Hematopoietic multipotent progenitor cell treated with erythropoietin and hydrocortisone succinate and interleukin-3 and kit ligand, for 17 days (in vitro differentiated cells): ENCODE results near the gene PPP1R36.
"Not testable (repeated sequence)": the region's sequence is repeated elsewhere in the genome, so short reads cannot be mapped to it uniquely, and the experiment has no call there.

Source experiments
- DNase-seq: peaks from one replicate; pipeline ENCODE4 v3.0.0-alpha.2; 2015; ENCODE audit warnings: low spot score

The PPP1R36 gene

GRCh38 chr14:64569138-64569631 lies 19.4 kb downstream of the PPP1R36 start:
- no peak for DNase-seq

DNA sequence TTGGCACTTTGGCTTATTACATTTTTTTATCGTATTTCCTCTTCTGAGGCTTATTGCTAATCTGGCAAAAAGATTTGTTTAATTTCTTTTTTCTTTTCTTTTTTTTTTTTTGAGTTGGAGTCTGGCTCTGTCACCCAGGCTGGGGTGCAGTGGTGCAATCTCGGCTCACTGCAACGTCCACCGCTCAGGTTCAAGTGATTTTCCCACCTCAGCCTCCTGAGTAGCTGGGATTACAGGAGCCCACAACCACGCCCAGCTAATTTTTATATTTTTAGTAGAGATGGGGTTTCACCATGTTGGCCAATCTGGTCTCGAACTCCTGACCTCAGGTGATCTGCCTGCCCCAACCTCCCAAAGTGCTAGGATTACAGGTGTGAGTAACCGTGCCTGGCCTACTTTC lies 19.9 kb downstream of the PPP1R36 start:
- not testable (repeated sequence) for DNase-seq

- no peak for DNase-seq
These were observed 22.8 kb downstream of the PPP1R36 start for GRCh38 chr14:64572386-64573104.

DNA sequence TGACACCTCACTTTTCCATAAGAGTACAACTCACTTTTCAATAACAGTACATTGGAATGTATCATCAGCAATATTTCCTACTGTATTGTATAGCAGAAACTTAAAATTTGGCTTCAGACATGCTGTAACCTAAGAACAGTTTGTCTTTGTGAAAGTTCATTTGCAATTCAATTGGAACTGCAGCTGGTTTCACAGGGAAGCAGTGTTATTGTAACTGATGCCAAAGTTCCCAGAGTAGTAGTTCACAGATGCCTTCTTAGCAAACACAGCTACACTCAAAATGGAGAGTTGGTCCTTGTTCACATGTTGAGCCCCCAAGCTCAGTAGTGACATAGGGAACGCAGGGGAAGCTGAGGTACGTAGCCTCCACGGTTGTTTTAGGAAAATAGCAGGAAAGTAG lies 23.3 kb downstream of the PPP1R36 start:
- DNase-seq: no peak

DNA sequence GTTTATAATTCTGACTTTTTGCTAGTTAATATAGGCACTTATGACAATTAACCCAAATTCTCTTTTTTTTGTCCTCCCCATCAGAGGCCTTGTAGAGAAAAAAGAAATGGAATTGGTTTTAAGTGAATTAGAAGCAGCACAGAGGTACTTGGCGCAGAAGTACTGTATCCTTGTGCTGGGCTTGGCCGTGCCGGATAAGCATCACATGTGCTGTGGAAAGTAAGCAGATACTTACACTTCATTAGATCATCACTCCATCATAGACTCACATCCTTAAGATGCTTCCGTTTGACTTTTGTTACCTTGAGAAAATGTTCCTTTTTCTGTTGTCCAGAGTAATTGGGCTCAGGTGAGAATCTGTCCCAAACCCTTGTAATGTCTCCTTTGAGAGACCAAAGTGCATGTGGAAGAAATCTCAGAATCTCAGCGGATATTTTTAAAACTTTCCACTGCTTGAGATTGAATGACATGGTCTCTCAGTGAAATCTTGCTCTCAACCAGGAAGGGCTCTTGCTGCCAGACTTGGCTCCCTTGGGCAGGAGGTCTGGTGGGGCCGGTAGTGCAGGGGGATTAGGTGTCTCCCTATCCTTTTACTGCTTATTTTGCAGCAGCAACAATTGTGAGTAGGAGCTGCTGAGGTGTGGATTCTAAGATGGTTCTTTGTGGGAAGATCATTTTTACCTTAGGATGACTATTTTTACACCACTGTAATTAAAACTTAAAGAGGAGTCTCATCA lies 24.8 kb downstream of the PPP1R36 start:
- no peak for DNase-seq

- no peak for DNase-seq
These were observed 27.4 kb downstream of the PPP1R36 start for GRCh38 chr14:64577211-64577610.

GRCh38 chr14:64580467-64580866 lies 30.7 kb downstream of the PPP1R36 start:
- DNase-seq: no peak

DNA sequence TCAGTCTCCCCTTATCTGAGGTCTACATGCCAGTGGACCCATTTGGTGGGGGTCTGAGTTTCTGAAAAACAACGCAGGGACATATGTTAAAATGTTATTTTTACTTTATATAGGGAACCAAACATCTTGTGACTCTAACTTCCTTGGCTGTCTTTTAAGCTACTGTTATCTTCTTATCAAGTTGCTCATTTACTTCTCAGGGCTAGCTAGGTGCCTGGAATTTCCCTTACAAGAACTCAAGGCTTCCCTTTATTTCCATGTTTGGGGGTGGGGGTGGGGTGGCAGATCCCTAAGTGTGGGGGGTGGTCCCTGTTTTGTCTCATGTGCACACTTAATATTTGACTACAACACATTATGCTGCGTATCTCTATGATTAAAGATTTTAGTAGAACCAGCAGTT lies 31.6 kb downstream of the PPP1R36 start:
- DNase-seq: no peak

- no peak for DNase-seq
These were observed 32.1 kb downstream of the PPP1R36 start for GRCh38 chr14:64581817-64582216.

- no peak for DNase-seq
These were observed 34.4 kb downstream of the PPP1R36 start for GRCh38 chr14:64584190-64584589.

- no peak for DNase-seq
These were observed 42.0 kb downstream of the PPP1R36 start for GRCh38 chr14:64591809-64592208.

DNA sequence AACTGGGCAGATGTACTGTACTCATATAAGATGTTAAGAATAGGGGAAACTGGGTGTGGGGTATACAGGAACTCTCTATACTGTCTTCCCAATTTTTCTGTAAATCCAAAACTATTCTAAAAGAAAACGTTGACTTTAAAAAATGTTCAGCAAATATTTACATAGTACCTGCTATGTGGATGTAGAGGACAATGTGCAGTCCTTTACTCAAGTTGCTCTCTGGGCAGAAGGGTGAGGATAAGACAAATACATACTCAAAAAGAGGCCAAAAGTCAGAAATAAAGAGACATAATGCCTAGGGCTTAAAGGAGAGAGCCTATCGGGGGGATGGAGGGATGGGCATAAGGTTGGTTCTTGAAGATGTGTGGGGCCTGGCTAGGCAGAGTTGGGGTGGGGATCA lies 44.7 kb downstream of the PPP1R36 start:
- DNase-seq: no peak

DNA sequence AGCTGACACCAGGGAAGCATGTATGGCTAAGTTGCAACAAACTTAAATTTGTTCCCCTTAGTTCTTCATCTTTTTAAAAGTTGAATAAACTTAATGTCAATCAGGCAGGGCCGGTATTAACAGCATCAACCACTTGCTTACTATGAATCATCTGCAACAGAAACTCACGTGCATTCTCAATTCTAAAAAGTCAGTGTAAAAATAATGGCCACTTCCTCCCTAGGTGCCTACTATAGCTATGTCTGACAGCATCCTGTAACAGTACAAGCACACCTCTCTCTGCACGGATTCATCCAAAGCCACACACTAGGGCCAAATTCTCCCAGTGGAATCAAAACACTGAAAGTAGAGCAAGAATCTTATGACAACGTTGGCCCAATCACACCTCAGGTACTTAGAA lies 48.6 kb downstream of the PPP1R36 start:
- DNase-seq: no peak

GRCh38 chr14:64601571-64601970 lies 51.8 kb downstream of the PPP1R36 start:
- no peak for DNase-seq

- DNase-seq: no peak
These were observed 53.1 kb downstream of the PPP1R36 start for GRCh38 chr14:64602826-64603225.

GRCh38 chr14:64604001-64604400 lies 54.2 kb downstream of the PPP1R36 start:
- DNase-seq: no peak

DNA sequence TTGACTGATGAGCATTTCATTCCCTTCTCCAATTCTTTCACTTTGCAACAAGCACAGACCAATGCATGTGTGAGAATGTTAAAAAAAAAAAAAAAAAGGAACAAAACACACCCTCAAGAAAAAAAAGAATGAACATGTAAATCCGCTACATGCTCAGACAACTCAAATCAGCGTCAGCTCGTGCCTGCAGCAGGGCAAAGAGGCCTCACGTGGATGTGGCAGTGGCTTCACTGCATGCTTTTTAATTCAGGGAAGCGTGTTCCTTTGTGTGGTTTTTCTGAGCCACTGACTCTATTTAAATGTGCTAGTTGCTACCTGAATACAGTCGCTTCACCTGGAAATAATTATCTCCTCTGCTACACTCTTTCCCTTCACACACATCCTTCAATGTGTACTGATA lies 55.1 kb downstream of the PPP1R36 start:
- no peak for DNase-seq

DNA sequence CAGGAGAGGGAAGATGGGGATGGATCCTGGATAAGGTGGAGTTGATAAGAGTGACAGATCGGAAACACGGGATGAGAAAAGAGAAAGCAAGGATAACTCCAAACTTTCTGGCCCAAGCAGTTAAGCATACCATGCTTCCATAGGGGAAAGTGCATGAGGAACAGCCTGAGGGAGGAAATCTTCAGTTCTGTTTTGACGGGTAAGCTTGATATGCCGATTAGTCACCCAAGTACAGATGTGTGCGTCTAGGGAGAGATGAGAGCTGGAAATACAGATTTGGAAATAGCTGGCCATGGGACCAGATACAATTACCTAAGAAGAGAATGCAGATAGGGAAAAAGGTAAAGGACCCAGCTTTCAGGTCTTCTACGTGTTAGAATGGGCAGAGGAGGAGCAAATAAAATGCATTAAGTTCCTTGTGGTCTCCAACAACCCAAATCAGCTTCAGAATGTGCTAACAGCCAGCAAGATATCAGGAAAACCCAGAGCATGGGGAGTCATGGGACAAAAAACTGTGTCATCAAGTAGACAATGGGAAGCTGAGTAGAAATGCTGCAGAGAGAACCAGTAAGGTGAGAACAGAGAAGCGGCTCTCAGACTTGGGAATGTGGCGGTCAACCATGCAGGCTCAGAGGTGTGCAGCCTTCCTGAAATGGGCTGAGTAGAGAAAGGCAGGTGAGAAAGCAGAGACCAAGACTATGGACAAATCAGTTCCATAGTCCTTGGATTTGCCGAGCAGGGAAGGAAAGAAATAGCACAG lies 56.3 kb downstream of the PPP1R36 start:
- DNase-seq: no peak

DNA sequence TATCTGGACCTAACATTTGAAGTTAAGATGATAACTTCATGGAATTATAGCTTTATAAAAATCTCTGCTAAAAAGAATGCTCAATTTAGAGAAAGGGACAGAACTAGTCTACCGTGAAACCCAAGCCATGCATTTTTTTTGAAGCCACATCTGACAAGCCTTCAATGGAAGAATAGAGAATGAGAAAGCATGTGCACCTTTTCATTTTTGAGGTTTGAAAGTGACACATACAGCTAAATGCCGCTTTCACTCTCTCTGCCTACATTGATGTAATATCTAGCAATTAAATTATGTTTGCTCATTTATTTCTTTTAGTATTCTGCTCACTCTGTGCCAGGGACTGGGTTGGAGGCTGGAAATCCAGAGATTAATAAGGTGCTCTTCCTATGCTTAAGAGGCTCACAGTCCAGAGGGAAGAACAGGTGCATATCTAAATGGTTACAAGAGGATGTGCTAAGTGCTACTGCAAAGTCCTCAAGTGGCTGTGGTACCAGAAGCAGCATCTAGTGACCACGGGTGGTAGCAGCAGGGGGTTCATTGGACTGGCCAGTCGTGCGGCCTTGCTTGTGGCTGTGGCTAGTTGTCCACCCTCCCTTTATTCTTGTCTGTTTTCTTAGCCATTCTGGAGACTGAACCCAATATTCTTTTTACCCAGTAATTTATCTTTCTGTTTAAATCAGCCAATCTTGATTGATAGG lies 60.4 kb downstream of the PPP1R36 start:
- no peak for DNase-seq

DNA sequence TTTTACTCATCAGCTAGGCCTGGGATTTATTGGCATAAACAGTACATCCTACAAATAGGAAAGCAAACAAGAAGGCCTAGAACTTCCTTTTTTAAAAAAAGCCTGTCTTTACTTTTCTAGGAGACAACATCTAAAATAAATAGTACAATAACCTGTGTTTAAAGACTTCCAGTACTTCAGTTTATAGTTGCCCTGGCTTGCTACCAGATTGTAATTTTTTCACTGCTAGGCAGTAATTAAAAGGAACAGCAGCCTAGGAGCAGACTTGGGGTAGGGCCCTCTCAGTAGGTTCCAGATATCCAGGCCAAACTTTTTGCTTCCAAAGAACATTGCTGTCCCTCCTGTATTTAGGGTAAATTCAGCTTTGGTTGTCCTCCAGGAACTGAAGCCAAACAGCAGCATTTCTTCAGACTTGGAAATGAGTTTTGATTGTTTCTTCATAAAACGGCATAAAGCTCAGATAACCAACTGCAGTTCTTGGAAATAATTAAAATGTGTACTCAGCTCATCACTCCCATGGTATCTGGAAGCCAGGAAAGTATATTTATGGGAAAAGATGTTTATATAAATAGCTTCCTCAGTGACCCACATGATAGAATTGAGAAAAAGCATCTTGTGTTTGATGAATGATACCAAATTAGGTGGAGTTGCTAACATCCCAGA lies 61.7 kb downstream of the PPP1R36 start:
- no peak for DNase-seq

DNA sequence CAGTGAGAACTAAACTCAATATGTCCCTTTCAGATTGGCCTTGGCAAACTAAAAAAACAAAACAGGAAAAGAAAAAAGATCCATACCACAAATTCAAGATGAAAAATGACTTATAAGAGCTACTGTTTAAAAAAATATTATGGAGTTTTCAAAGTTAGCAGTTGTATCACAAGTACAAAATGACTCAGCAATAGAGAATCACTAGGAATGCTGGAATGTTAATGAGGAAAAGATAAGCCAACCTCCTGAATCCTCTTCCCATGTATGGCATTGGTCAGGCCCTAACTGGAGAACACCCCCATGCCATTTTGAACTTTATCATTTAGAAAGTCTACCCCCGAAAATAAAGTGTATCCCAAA lies 62.2 kb downstream of the PPP1R36 start:
- no peak for DNase-seq
